ENCODE results near the gene PRIMPOL. TPM values are rescaled to one million over a fixed set of nuclear protein-coding genes. Genes with fewer than 3 reads are reported as not detected.

Gene PRIMPOL
- total and polyA plus RNA-seq, 9 of the 15 experiments (the other 6 are each of a cell fraction or from before 2014, with no cell fraction given) = 11.0 to 32.0 (median 16.1) TPM

DNA sequence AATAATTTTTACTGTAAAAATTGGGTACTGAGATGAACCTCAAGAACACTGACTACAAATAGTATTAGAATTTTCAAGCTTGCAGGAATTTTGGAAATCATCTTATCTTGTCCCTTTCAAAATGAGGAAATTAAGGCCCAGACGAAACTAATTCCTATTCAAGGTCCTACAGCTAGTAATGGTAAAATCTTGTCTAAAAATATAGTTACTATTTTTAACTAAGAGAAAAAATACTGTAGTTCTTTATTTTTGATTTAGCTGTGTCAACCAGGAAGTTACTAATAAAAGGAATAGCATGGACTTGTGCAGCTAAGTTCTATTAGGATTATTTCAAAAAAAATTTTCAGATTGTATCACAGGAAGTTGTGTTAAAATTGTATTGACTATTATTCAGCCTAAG is 12.7 kb downstream of the PRIMPOL start:
- CTCF ChIA-PET (ENCODE audit: low intra/inter-chr PET ratio) = no interaction called here
- H3K27me3 ChIP-seq (ENCODE audit: control insufficient read depth in 2 of 2, insufficient read depth in 2 of 2, low read length in 2 of 2) = no peaks in the 10 kb centered on the region
- FAIRE-seq (no peak), ATAC-seq (no peak), DNase-seq (ENCODE audit: extremely low read depth in 1 of 4, low spot score in 3 of 4) (no peak)
- no peaks in the 10 kb centered on the region for H3K79me2 ChIP-seq (ENCODE audit: control insufficient read depth, insufficient read depth, low read length)
- H3K9me3 ChIP-seq (replicated peaks; ENCODE audit: control insufficient read depth, insufficient read depth, low read depth, low read length) = no peaks in the 10 kb centered on the region
- H3K9me1 ChIP-seq (ENCODE audit: control insufficient read depth, insufficient read depth, low read length) = no peaks in the 10 kb centered on the region
- POLR2A ChIA-PET = no interaction called here
- H3K9ac ChIP-seq (ENCODE audit: insufficient read depth in 1 of 2, low read depth in 2 of 2, low read length in 2 of 2) = no peak overlapping the region
- no TSS peak for BruUV-seq (replicated peaks)
- intact Hi-C loops (cut with micrococcal nuclease) (no loop called here), in situ Hi-C loops (cut with MboI) (no loop called here)
- H3K27ac ChIP-seq (ENCODE audit: extremely low read depth, low read depth, low read length) = no peak overlapping the region
- no peak overlapping the region for H3K4me3 ChIP-seq
- WGBS (ENCODE audit: insufficient coverage, low coverage, missing lambda C conversion rate) = 87% methylated on average over 1 of the region's 1 CpG
- H2AFZ ChIP-seq (ENCODE audit: low read depth, low read length) = no peak overlapping the region
- peaks cover 15% of the 10 kb centered on the region; the same call in 2 of the 3 replicates for H3K36me3 ChIP-seq (ENCODE audit: control insufficient read depth, insufficient read depth, low read length)
- no peaks in the 10 kb centered on the region for H4K20me1 ChIP-seq (replicated peaks; ENCODE audit: control insufficient read depth, insufficient read depth, low read length)
- TF ChIP-seq PRMT5 (CRISPR knock-in tag; IDR thresholded peaks at IDR 0.05) = no peak
- TF ChIP-seq, protein P1, sequence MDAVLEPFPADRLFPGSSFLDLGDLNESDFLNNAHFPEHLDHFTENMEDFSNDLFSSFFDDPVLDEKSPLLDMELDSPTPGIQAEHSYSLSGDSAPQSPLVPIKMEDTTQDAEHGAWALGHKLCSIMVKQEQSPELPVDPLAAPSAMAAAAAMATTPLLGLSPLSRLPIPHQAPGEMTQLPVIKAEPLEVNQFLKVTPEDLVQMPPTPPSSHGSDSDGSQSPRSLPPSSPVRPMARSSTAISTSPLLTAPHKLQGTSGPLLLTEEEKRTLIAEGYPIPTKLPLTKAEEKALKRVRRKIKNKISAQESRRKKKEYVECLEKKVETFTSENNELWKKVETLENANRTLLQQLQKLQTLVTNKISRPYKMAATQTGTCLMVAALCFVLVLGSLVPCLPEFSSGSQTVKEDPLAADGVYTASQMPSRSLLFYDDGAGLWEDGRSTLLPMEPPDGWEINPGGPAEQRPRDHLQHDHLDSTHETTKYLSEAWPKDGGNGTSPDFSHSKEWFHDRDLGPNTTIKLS (IDR thresholded peaks at IDR 0.05; ENCODE audit: borderline replicate concordance, low read depth) = no peak
- no peaks in the 10 kb centered on the region; a peak in 1 of 5 replicates for H3K4me1 ChIP-seq (replicated peaks in 1 of 2; ENCODE audit: control insufficient read depth in 2 of 2, insufficient read depth in 2 of 2, low read length in 2 of 2)
- H3K4me2 ChIP-seq (ENCODE audit: insufficient read depth, low read length) = no peak overlapping the region

DNA sequence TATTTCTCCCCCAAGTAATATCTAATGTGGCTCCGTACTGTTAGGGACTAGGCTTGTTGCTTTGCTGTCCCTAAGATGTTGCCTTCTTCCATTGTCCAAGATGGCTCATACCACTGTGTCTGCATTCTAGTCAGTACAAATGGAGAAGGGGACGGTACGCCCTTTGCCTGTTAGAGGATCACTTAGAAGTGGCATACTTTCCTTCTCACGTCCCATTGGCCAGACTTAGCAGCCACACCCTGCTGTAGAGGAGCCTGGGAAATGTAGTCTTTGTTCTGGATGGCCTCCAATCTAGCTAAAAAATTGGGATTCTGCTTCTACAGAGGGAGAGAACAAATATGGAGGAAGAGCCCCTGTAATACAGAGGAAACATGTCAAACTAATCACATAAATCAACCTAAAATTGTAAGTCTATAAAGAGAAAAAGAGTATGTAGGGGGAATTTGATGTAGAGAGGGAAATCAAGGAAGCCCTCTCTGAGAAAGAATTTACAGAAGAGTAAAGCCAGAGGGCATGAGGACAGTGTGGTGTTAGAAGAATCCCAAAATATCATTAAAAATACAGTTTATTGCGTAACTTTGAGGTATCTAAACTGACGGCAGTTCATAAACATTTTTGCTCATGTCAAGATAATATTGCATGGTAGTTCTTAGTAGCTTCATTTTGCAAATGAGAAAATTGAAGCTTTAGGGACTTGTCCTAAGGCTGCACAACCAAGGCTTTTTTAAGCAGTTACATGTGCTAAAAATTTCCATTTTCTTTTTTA is 15.1 kb downstream of the PRIMPOL start:
- ATAC-seq = peak; percentile 100
- TF ChIP-seq MAZ (CRISPR knock-in tag; conservative IDR thresholded peaks at IDR 0.05 in 1 of 2, IDR thresholded peaks at IDR 0.05 in 1 of 2) = no peak
- TF ChIP-seq ZNF121 (CRISPR knock-in tag; conservative IDR thresholded peaks at IDR 0.05) = no peak
- TF ChIP-seq RHOXF2B (CRISPR knock-in tag; conservative IDR thresholded peaks at IDR 0.05) = no peak
- TF ChIP-seq ZNF583 (CRISPR knock-in tag; IDR thresholded peaks at IDR 0.05) = no peak
- TF ChIP-seq U2AF2 (optimal IDR thresholded peaks at IDR 0.05; ENCODE audit: low read depth, low read length) = no peak
- TF ChIP-seq ESRRA (IDR thresholded peaks at IDR 0.05; ENCODE audit: borderline replicate concordance, low read depth) = no peak
- 0 out of 2 replicates have a peak, but pooled peaks have one; percentile 29 for TF ChIP-seq GATAD2B (IDR thresholded peaks at IDR 0.05; ENCODE audit: borderline replicate concordance)
- no peak for TF ChIP-seq EGR1 (conservative IDR thresholded peaks at IDR 0.05)
- TF ChIP-seq WHSC1 (IDR thresholded peaks at IDR 0.05; ENCODE audit: low read length) = no peak
- TF ChIP-seq JUNB (CRISPR knock-in tag; conservative IDR thresholded peaks at IDR 0.05) = no peak
- TF ChIP-seq RFX1 (IDR thresholded peaks at IDR 0.05) = no peak
- TF ChIP-seq SIX5 (IDR thresholded peaks at IDR 0.05; ENCODE audit: borderline replicate concordance in 1 of 2, insufficient read depth in 1 of 2, low read depth in 1 of 2, low read length in 2 of 2) = peak; percentile 60 to 63
- TF ChIP-seq ERF (CRISPR knock-in tag; IDR thresholded peaks at IDR 0.05) = no peak

More for the DNA sequence above, 15.1 kb downstream of the PRIMPOL start:
- intact Hi-C loops (cut with micrococcal nuclease) = no loop called here
- in situ Hi-C loops (cut with MboI) = no loop called here
- POLR2A ChIA-PET = no interaction called here
- Histone ChIP-seq H3K9me3 (replicated peaks; ENCODE audit: control insufficient read depth, insufficient read depth, low read depth, low read length) (no peaks in the 10 kb centered on the region), H2AFZ (ENCODE audit: low read depth, low read length) (peak overlapping the region; percentile 76), H3K27ac (ENCODE audit: extremely low read depth, low read depth, low read length) (no peak overlapping the region), H3K9me1 (ENCODE audit: control insufficient read depth, insufficient read depth, low read length) (no peaks in the 10 kb centered on the region), H3K4me3 (no peak overlapping the region), H3K4me1 (replicated peaks in 1 of 2; ENCODE audit: control insufficient read depth in 2 of 2, insufficient read depth in 2 of 2, low read length in 2 of 2) (no peaks in the 10 kb centered on the region; a peak in 1 of 5 replicates), H4K20me1 (replicated peaks; ENCODE audit: control insufficient read depth, insufficient read depth, low read length) (no peaks in the 10 kb centered on the region), H3K4me2 (ENCODE audit: insufficient read depth, low read length) (no peak overlapping the region), H3K9ac (ENCODE audit: insufficient read depth in 1 of 2, low read depth in 2 of 2, low read length in 2 of 2) (no peak overlapping the region), H3K79me2 (ENCODE audit: control insufficient read depth, insufficient read depth, low read length) (no peaks in the 10 kb centered on the region), H3K27me3 (ENCODE audit: control insufficient read depth in 2 of 2, insufficient read depth in 2 of 2, low read length in 2 of 2) (no peaks in the 10 kb centered on the region), H3K36me3 (ENCODE audit: control insufficient read depth, insufficient read depth, low read length) (peaks cover 26% of the 10 kb centered on the region; the same call in 2 of the 3 replicates)
- FAIRE-seq (peak; percentile 83), DNase-seq (ENCODE audit: extremely low read depth in 1 of 4, low spot score in 3 of 4) (peak; percentile 58 to 73 (median 64))
- 52% methylated on average over 6 of the region's 6 CpGs for WGBS (ENCODE audit: insufficient coverage, low coverage, missing lambda C conversion rate)
- no TSS peak for BruUV-seq (replicated peaks)
- CTCF ChIA-PET (ENCODE audit: low intra/inter-chr PET ratio) = no interaction called here

Data from K562 (cell line).